T-helper 1 cell treated with Interleukin-12 subunit alpha and Interleukin-12 subunit beta and Interleukin-4 antibody, amounts not matched to agents 30 ng/mL and 1 ng/mL, for 36 hours (primary cell): Measurements from ENCODE around the gene S100A6. TPM values are rescaled to one million over a fixed set of nuclear protein-coding genes. Genes with fewer than 3 reads are reported as not detected.
"Not testable (repeated sequence)": the region's sequence is repeated elsewhere in the genome, so short reads cannot be mapped to it uniquely, and the experiment has no call there.

Source experiments
- intact Hi-C: fragments of 100-400 bp; cut with micrococcal nuclease; formaldehyde crosslinking; loops from one replicate; pipeline ENCODE4 v1.15.1; 2024
- total RNA-seq: library from RNA; stranded (reverse); gene quantifications from 2 replicates; pipeline ENCODE4 v1.2.3, GENCODE V29; 2022

Gene S100A6
- 410 and 418 TPM in 2 replicates for total RNA-seq

DNA sequence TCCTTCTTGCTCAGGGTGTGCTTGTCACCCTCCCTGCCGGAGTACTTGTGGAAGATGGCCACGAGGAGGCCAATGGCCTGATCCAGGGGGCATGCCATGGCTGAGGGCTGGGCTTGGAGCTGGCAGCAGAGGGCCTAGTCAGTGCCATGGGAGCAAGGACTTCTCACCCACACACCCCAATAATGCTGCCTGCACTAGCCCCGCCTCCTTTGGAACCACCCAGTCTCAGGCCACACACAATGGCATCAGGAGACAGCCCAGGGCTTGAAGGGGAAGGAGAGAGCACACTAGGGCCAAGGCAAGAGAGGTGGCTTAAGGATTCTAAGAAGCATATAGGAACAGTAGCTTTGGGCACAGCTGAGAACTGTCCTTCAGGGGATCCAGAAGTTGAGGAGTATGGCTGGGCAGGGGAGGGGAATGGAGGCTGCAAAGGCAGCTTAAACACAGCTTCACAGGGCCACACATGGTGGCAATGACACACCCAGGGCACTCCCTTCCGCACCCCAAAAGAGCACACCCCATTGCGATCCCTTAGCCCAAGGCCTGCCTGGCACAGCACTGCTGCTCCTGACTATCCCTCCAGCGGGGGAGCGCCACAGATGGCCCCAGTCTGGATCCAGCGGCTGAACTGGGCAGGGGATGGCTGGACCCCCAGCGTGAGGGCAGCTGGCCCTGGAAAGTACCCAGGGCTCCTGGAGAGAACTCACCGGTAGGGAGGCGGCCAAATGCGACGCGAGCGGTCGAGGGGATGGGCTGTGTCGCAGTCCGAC is at the start of gene S100A6:
Gene S100A6, minus strand, starts transcription at position 750 of the 770 bp plus-strand sequence. Its CDS starts 652 bp downstream, at position 98.
- intact Hi-C loops = loop anchor here (1.0 to 10.0 kb wide), 5 partner anchors 10 to 429 kb away; partner anchors contain the start of genes CHTOP, CREB3L4, S100A4 and SLC39A1

DNA sequence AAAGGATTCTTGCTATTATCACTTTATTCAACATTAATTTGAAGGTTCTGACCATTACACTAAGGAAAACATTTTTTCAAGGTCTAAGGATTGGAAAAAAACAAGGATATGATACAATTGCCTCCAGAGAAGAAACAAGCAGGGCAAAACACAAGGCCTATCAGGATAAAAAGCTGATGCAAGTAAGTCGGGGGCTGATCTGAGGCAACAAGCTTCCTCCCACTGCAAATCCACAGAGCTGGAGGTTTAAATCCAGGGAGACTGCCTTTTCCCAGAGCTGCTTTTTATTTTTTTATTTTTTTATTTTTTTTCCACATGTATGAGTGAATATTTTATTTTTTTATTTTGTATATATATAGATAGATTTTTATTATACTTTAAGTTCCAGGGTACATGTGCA is 49.2 kb upstream of the S100A6 start:
- intact Hi-C loops = no loop called here

GRCh38 chr1:153583976-153584375 is 48.2 kb upstream of the S100A6 start:
- intact Hi-C loops = no loop called here

- intact Hi-C loops = not testable (repeated sequence)
Observed at GRCh38 chr1:153583514-153583913, 47.7 kb upstream of the S100A6 start.

DNA sequence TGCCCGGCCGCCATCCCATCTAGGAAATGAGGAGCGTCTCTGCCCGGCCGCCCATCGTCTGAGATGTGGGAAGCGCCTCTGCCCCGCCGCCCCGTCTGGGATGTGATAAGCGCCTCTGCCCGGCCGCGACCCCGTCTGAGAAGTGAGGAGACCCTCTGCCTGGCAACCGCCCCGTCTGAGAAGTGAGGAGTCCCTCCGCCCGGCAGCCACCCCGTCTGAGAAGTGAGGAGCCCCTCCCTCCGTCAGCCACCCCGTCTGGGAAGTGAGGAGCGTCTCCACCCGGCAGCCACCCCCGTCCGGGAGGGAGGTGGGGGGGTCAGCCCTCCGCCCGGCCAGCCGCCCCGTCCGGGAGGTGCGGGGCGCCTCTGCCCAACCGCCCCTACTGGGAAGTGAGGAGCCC is 47.0 kb upstream of the S100A6 start:
- intact Hi-C loops = not testable (repeated sequence)

GRCh38 chr1:153578936-153579335 is 43.1 kb upstream of the S100A6 start:
- intact Hi-C loops = no loop called here

GRCh38 chr1:153578490-153578889 is 42.7 kb upstream of the S100A6 start:
- intact Hi-C loops = no loop called here

GRCh38 chr1:153577624-153578051 is 41.8 kb upstream of the S100A6 start:
- intact Hi-C loops = no loop called here

DNA sequence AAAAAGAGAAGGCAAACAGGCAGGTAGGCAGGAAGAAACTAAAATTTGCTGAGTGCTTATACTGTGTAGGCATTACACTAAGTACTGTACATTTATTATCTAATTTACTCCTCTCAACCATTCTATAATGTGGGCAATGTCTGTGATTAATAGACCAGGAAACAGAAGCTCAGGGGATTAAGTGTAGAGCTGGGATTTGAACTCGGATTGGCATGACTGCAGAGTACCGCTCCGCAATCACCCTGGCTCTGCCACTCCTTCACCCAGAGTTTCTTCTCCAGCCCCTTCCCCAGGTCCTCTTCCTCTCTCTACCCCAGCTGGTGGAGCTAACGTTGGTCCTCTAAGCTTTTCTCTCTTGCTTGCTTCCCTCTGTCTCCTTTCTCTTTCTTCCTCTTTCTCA is 41.3 kb upstream of the S100A6 start:
- intact Hi-C loops = no loop called here

- intact Hi-C loops = not testable (repeated sequence)
Observed at GRCh38 chr1:153575497-153575896, 39.7 kb upstream of the S100A6 start.

DNA sequence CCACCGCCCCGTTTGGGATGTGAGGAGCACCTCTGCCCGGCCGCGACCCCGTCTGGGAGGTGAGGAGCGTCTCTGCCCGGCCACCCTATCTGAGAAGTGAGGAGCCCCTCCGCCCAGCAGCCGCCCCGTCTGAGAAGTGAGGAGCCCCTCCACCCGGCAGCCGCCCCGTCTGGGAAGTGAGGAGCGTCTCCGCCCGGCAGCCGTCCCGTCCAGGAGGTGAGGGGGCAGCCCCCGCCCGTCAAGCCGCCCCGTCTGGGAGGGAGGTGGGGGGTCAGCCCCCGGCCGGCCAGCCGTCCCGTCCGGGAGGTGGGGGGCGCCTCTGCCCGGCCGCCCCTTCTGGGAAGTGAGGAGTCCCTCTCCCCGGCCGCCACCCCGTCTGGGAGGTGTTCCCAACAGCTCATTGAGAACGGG is 39.3 kb upstream of the S100A6 start:
- intact Hi-C loops = not testable (repeated sequence)

GRCh38 chr1:153573351-153573750 is 37.6 kb upstream of the S100A6 start:
- intact Hi-C loops = loop anchor here (2.0 kb wide), 1 partner anchor 413 kb away; the partner anchor contains the start of gene RAB13

- intact Hi-C loops = loop anchor here (1.0 to 2.0 kb wide), 3 partner anchors 45 to 414 kb away; partner anchors contain the start of gene RAB13
Observed at GRCh38 chr1:153572569-153573015, 36.8 kb upstream of the S100A6 start.

DNA sequence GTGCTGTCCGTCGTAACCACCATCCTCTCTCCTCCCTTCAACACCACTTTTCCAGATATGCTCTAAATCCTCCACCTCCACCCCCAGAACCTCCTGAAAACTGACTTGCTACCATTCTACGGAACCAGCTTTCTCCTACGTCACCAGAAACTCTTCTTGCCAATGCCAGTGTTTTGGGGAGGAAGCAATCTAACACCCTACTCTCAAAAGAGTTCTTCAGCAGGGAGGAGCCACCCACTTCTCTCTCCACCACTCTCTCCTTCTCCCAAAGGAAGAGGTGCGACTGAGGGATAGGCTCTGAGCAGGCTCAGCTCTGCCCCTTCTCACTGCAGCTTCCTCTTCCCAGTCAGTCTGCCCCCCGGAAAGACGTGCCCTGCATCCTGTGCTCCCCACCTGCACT is 35.9 kb upstream of the S100A6 start:
- intact Hi-C loops = loop anchor here (1.0 to 2.0 kb wide), 3 partner anchors 46 to 415 kb away; partner anchors contain the start of gene RAB13

DNA sequence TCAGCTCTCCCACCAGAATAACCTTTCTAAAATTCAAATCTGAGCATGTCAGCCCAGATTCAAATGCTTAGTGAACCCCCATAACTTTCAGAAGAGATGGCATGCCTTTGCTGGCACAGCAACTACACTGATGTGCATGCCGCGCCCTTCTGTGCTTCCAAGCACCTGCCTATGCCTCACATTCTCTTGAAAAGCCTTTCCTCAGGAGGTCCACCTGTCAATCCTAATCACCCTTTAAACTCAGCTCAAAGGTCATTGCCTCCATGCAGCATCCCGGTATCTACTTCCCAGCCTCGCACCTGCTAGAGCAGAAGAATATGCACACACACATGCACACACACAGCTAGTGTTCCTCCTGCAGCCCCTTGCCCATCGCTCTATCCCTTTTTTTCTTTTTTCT is 35.1 kb upstream of the S100A6 start:
- intact Hi-C loops = no loop called here

DNA sequence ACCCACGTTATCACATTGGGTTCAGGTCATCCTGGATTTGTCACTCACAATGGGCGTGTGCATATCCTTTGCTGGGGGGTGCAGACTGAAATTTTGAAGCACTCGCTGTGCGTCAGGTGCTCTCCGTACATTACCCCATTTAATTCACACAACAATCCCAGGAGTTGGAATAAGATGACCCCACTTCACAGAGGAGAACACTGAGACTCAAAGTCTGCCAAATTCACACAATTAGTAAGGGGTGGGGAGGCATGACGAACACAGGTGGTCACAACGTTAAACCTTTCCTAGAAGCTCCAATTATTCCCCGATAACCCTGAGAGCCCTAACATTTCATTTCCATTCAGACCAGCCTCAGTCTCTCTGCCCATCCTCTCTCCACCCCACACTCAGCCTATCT is 33.7 kb upstream of the S100A6 start:
- intact Hi-C loops = no loop called here

DNA sequence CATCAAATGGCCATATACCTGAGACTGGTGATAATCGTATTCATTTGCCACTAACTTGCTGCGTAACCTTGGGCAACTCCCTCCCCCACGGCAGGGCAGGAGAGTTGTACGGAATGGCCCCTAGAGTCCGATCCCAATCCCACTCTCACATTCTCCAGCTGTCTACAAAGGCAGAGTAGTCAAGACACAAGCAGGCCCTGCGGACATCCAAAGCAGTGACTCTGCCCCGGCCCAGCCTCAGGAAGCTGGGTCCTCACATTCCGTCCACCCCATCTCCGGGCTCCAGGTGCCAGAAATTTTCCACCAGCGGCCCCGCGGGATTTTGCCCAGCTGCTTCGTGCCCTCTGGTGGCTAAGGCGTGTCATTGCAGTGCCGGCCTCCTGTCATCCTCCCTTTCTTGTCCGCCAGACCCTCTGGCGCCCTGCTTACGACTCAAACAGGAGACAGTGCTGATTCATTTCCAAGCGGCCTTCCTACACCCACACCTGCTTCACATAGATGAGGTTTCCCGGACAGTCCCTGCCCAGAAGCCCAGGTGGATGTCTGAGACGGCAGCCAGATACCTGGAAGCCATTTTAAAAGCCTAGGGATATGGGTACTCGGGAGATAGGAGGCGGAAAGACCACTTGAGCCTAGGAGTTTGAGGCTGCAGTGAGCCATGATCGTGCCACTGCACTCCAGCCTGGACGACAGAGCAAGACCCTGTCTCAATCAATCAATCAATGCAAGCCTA is 32.7 kb upstream of the S100A6 start:
- intact Hi-C loops = loop anchor here (1.0 kb wide), 6 partner anchors 23 to 216 kb away; partner anchors contain the start of gene S100A4

DNA sequence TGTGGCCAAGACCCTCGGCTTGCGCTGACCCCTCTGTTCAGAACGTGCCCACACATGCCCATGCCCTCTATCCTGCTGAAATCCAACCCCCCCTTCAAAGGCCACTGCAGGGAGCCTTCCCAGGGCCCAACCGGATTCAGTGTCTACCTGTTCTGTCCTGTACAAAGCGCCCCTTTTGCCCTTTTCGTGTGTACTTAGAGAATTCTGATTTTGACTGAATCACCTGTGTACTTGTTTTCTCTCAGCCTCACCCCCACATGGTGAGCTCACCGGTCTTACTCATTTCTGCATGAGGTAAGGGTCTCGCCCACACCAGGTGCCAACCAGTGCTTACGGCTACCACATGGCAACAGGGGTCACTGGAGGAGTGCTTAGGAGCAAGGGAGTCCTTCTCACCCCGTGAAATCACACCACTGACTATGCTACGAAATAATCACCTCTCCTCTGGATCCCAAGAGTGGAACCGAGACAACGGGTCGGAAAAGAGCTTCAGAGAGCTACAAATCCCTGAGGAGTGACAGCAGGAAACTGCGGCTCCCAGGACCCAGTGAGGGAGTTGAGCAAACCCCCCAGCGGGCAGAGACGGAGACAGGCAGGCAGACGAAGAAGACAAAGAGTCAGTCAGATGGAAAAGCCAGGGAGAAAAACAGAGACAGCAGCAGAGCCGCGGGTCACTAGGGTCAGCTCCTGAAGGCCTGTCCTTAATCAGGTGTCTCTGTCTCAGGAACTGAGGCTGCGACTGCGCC is 32.0 kb upstream of the S100A6 start:
- intact Hi-C loops = loop anchor here (1.0 kb wide), 6 partner anchors 22 to 215 kb away; partner anchors contain the start of gene S100A4

- intact Hi-C loops = loop anchor here (1.0 kb wide), 1 partner anchor 68 kb away; the partner anchor contains the start of gene CHTOP
Observed at GRCh38 chr1:153566414-153567371, 30.9 kb upstream of the S100A6 start.
